Measurements from ENCODE around the gene PDE4B. TPM values are rescaled to one million over a fixed set of nuclear protein-coding genes. Genes with fewer than 3 reads are reported as not detected.

The PDE4B gene
- polyA plus RNA-seq, 3 donors: 6.2 to 12.0 (median 7.8) TPM

GRCh38 chr1:66328896-66329295, 536.2 kb downstream of the PDE4B start:
- no peak for DNase-seq (ENCODE audit: extremely low read depth in 1 of 11, low read depth in 9 of 11, low spot score in 4 of 11)

GRCh38 chr1:66330722-66331141, 538.0 kb downstream of the PDE4B start:
- DNase-seq (ENCODE audit: extremely low read depth in 1 of 11, low read depth in 9 of 11, low spot score in 4 of 11): no peak

GRCh38 chr1:66331658-66332547, 539.2 kb downstream of the PDE4B start:
- peak in 6 of 11 donors; percentile 38 to 56 (median 42) for DNase-seq (ENCODE audit: extremely low read depth in 1 of 11, low read depth in 9 of 11, low spot score in 4 of 11)

GRCh38 chr1:66332548-66332901, 539.8 kb downstream of the PDE4B start:
- DNase-seq (ENCODE audit: extremely low read depth in 1 of 11, low read depth in 9 of 11, low spot score in 4 of 11): no peak

- no peak for DNase-seq (ENCODE audit: extremely low read depth in 1 of 11, low read depth in 9 of 11, low spot score in 4 of 11)
Measured at GRCh38 chr1:66333466-66334199, 540.9 kb downstream of the PDE4B start.

GRCh38 chr1:66334318-66334717, 541.6 kb downstream of the PDE4B start:
- DNase-seq (ENCODE audit: extremely low read depth in 1 of 11, low read depth in 9 of 11, low spot score in 4 of 11): no peak

- DNase-seq (ENCODE audit: extremely low read depth in 1 of 11, low read depth in 9 of 11, low spot score in 4 of 11): no peak
Measured at GRCh38 chr1:66335125-66335524, 542.4 kb downstream of the PDE4B start.

GRCh38 chr1:66335859-66336640, 543.4 kb downstream of the PDE4B start:
- no peak for DNase-seq (ENCODE audit: extremely low read depth in 1 of 11, low read depth in 9 of 11, low spot score in 4 of 11)

GRCh38 chr1:66336641-66336990, 543.9 kb downstream of the PDE4B start:
- no peak for DNase-seq (ENCODE audit: extremely low read depth in 1 of 11, low read depth in 9 of 11, low spot score in 4 of 11)

GRCh38 chr1:66337249-66337648, 544.6 kb downstream of the PDE4B start:
- no peak for DNase-seq (ENCODE audit: extremely low read depth in 1 of 11, low read depth in 9 of 11, low spot score in 4 of 11)

GRCh38 chr1:66339944-66340343, 547.2 kb downstream of the PDE4B start:
- no peak for DNase-seq (ENCODE audit: extremely low read depth in 1 of 11, low read depth in 9 of 11, low spot score in 4 of 11)

GRCh38 chr1:66341446-66342089, 548.9 kb downstream of the PDE4B start:
- no peak for DNase-seq (ENCODE audit: extremely low read depth in 1 of 11, low read depth in 9 of 11, low spot score in 4 of 11)

GRCh38 chr1:66342707-66343106, 550.0 kb downstream of the PDE4B start:
- no peak for DNase-seq (ENCODE audit: extremely low read depth in 1 of 11, low read depth in 9 of 11, low spot score in 4 of 11)

- DNase-seq (ENCODE audit: extremely low read depth in 1 of 11, low read depth in 9 of 11, low spot score in 4 of 11): no peak
Measured at GRCh38 chr1:66343569-66344325, 551.1 kb downstream of the PDE4B start.

GRCh38 chr1:66346057-66346795, 553.5 kb downstream of the PDE4B start:
- DNase-seq (ENCODE audit: extremely low read depth in 1 of 11, low read depth in 9 of 11, low spot score in 4 of 11): no peak

GRCh38 chr1:66346873-66347272, 554.2 kb downstream of the PDE4B start:
- DNase-seq (ENCODE audit: extremely low read depth in 1 of 11, low read depth in 9 of 11, low spot score in 4 of 11): no peak

GRCh38 chr1:66348776-66349175, 556.1 kb downstream of the PDE4B start:
- no peak for DNase-seq (ENCODE audit: extremely low read depth in 1 of 11, low read depth in 9 of 11, low spot score in 4 of 11)

- DNase-seq (ENCODE audit: extremely low read depth in 1 of 11, low read depth in 9 of 11, low spot score in 4 of 11): no peak
Measured at GRCh38 chr1:66349242-66349641, 556.5 kb downstream of the PDE4B start.
